ENCODE results near the gene KLK8. TPM values are rescaled to one million over a fixed set of nuclear protein-coding genes. Genes with fewer than 3 reads are reported as not detected.

KLK8 gene
- polyA plus RNA-seq, 2 donors, result 226 to 261 TPM

DNA sequence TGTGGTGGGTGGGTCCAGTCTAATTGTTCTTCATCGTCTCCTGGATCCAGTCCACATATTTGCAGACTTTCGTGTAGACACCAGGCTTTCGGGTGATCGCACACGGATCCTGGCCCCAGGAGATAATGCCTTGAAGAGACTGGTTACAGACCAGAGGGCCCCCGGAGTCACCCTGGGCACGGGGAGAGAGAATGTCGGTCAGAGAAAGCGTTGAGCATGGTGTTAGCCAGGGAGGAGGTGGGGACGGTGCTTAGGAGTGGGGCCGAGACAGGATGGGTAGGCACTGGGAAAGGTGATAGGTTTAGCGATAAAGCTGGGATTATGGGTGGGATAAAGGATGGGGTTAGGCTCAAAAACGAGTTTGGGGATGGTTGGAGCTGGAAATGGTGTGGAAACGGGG is 21.1 kb upstream of the KLK8 start:
- 66 to 68% methylated on average over 14 of the region's 14 CpGs for WGBS, 2 donors
- peaks cover 0 to 7% of the 10 kb centered on the region in 2 donors for H3K4me1 ChIP-seq (ENCODE audit: control insufficient read depth in 2 of 2, insufficient read depth in 2 of 2, low read length in 1 of 2)
- H3K27me3 ChIP-seq (ENCODE audit: control insufficient read depth in 1 of 2, insufficient read depth in 2 of 2, low read length in 2 of 2), result peaks cover 0 to 6% of the 10 kb centered on the region in 2 donors
- peak overlapping the region in 1 of 2 donors; percentile 17 for H3K27ac ChIP-seq (ENCODE audit: low read depth in 2 of 2, low read length in 1 of 2)
- H3K36me3 ChIP-seq (ENCODE audit: control insufficient read depth in 2 of 2, insufficient read depth in 2 of 2, low read length in 1 of 2), result no peaks in the 10 kb centered on the region
- no peak overlapping the region for H3K4me3 ChIP-seq (ENCODE audit: low read depth in 1 of 2, low read length in 2 of 2)
- H3K9me3 ChIP-seq (ENCODE audit: control insufficient read depth in 2 of 2, insufficient read depth in 1 of 2, low read depth in 1 of 2, low read length in 1 of 2), result no peaks in the 10 kb centered on the region

DNA sequence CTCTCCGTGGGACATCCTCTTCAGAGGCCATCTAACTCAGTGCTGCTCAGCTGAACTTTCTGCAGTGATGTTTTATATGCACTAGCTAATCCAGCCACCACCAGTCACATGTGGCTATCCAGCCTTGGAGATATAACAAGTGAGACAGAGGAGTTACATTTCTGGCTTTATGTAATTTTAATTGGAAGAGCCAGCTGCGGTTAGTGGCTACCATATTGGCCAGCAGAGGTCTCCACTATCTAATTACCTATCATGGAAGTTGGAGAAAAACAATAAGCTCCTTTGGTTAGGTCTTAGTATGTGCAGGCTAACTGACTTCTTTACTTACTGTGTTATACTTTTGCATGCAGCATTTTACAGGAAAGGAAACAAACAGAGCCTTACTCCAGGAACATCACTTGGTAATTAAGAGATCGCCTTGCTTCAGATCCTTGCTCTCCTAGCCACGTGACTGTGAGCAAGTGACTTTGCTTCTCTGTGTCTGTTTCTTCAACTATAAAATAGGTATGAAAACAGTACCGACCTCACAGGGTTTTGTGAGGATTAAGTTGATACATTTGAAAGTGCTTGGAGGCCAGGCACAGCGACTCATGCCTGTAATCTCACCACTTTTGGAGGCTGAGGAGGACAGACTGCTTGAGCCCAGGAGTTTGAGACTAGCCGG is 19.7 kb upstream of the KLK8 start:
- H3K27ac ChIP-seq (ENCODE audit: low read depth in 2 of 2, low read length in 1 of 2), result peak overlapping the region; percentile 94 to 96
- peaks cover 0 to 6% of the 10 kb centered on the region in 2 donors for H3K27me3 ChIP-seq (ENCODE audit: control insufficient read depth in 1 of 2, insufficient read depth in 2 of 2, low read length in 2 of 2)

DNA sequence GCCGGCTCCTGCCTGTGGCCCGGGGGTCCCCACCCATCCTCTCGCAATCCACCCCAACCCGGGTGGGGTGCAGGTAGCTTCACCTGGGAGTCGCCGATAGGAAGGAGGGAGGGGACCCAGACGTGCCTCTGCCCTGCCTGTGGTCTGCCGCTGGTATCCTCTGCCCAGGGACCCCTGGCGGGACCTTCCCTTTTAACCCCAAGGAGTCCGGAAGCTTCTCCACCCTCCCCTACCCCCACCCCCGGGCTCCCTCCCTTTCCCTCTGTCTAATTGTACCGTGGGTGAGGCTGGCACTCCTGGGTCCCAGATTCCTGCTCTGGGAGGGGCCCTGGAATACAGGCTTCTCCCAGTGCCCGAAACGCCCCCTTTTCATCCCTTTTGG is 18.1 kb upstream of the KLK8 start, which contains the start of gene KLK10:
TSS of gene KLK10 (minus strand) at position 166 of the 382 bp plus-strand sequence. CDS start 579 bp downstream, outside the sequence.
- Histone ChIP-seq H3K4me1 (ENCODE audit: control insufficient read depth in 2 of 2, insufficient read depth in 2 of 2, low read length in 1 of 2) (peaks cover 0 to 8% of the 10 kb centered on the region in 2 donors), H3K27ac (ENCODE audit: low read depth in 2 of 2, low read length in 1 of 2) (peak within 1 kb of the TSS; percentile 94 to 96), H3K27me3 (ENCODE audit: control insufficient read depth in 1 of 2, insufficient read depth in 2 of 2, low read length in 2 of 2) (peaks cover 0 to 6% of the 10 kb centered on the region in 2 donors), H3K36me3 (ENCODE audit: control insufficient read depth in 2 of 2, insufficient read depth in 2 of 2, low read length in 1 of 2) (peaks cover 0 to 6% of the 10 kb centered on the region in 2 donors), H3K9me3 (ENCODE audit: control insufficient read depth in 2 of 2, insufficient read depth in 1 of 2, low read depth in 1 of 2, low read length in 1 of 2) (no peaks in the 10 kb centered on the region), H3K4me3 (ENCODE audit: low read depth in 1 of 2, low read length in 2 of 2) (peak within 1 kb of the TSS; percentile 63)
- WGBS, 2 donors, result 2 to 9% methylated on average over 14 of the region's 14 CpGs

More for the DNA sequence above, 19.7 kb upstream of the KLK8 start:
- no peaks in the 10 kb centered on the region for H3K36me3 ChIP-seq (ENCODE audit: control insufficient read depth in 2 of 2, insufficient read depth in 2 of 2, low read length in 1 of 2)
- H3K9me3 ChIP-seq (ENCODE audit: control insufficient read depth in 2 of 2, insufficient read depth in 1 of 2, low read depth in 1 of 2, low read length in 1 of 2), result no peaks in the 10 kb centered on the region
- peaks cover 0 to 5% of the 10 kb centered on the region in 2 donors for H3K4me1 ChIP-seq (ENCODE audit: control insufficient read depth in 2 of 2, insufficient read depth in 2 of 2, low read length in 1 of 2)
- WGBS, 2 donors, result 30 to 39% methylated on average over 7 of the region's 7 CpGs
- no peak overlapping the region for H3K4me3 ChIP-seq (ENCODE audit: low read depth in 1 of 2, low read length in 2 of 2)

DNA sequence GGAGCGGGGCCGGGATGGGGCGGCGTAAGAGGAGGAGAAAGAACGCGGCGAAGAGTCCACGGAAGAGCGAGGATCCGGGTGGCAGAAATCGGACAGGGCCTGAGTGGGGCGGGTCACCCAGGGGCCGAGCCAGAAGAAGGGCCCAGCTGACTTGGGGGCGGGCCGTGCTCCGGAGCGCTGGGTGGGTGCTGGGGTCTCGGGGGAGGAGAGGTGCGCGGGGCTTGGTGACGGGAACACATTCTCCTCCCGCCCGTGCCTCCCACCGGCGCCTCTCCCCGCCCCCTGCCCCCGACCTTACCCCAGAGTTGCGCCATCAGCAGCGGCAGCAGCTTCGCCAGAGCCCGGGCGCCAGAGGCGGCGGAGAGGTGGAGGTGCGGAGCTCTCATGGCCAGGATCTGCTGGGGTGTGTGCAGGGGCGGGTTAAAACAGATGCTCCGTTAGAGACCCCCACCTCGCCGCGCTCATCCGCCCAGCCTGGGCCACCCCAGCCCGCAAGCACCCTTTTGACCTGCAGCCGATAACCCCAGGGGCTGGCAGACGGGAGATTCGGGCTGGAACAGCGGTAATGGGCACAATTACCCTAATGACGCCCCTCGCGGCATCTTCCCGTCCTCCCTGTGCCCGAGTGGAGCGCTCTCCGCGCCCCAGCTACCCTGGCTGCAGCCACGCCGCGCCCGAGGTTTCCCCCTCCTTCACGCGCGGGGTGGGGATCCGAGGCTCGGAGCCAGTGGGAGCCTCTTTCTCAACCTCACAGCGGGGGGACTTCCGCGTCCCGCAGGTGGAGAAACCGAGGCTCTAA is 17.5 kb upstream of the KLK8 start:
- peak overlapping the region; percentile 63 for H3K4me3 ChIP-seq (ENCODE audit: low read depth in 1 of 2, low read length in 2 of 2)

DNA sequence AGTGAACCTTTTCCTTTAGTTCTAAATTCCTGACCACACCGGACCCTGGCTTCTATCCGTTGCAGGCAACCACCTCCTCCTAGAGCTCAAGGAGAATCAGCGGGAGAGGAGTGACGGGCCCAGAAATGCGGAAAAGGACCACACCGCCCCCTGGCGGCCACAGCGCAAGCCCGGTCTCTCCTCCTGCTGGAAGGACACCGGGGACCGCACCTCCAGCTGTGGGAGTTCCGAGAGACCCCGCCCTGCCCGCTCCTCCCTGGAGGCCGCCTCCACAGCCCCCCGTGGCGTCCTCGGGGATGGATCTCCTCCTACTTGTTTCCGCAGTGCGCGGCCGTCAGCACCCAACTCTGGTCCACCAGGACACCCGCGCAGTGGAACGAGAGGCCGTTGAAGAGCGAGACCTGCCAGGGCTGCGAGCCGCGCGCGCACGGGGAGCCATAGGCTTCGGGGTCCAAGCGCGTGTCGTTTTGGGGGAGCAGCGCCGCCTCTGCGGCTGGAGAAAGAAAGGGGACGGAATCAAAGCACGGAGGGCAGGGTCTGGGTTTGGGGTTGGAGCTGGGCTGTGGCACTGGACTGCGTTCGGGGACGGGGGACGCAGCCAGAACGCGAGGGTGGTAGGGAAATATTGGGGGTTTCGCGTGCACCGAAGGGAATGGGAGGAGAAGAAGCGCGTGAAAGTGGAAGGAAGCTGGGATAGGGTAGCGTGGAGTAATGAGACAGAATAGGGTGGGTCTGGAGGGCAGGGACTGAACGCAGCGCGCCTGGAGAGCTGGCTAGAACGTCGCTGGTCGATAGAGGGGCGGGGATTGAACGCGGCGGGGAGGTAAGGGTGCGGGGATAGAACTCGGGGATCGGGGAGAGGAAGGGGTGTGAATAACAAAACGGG is 15.6 kb upstream of the KLK8 start:
- Histone ChIP-seq H3K27me3 (ENCODE audit: control insufficient read depth in 1 of 2, insufficient read depth in 2 of 2, low read length in 2 of 2) (peaks cover 0 to 6% of the 10 kb centered on the region in 2 donors), H3K36me3 (ENCODE audit: control insufficient read depth in 2 of 2, insufficient read depth in 2 of 2, low read length in 1 of 2) (peaks cover 0 to 10% of the 10 kb centered on the region in 2 donors), H3K4me1 (ENCODE audit: control insufficient read depth in 2 of 2, insufficient read depth in 2 of 2, low read length in 1 of 2) (peaks cover 0 to 8% of the 10 kb centered on the region in 2 donors), H3K4me3 (ENCODE audit: low read depth in 1 of 2, low read length in 2 of 2) (peak overlapping the region; percentile 55 to 63), H3K27ac (ENCODE audit: low read depth in 2 of 2, low read length in 1 of 2) (peak overlapping the region; percentile 70 to 81), H3K9me3 (ENCODE audit: control insufficient read depth in 2 of 2, insufficient read depth in 1 of 2, low read depth in 1 of 2, low read length in 1 of 2) (no peaks in the 10 kb centered on the region)
- WGBS, 2 donors, result 3 to 4% methylated on average over 68 of the region's 68 CpGs

More for the DNA sequence above, 17.5 kb upstream of the KLK8 start:
- no peaks in the 10 kb centered on the region for H3K9me3 ChIP-seq (ENCODE audit: control insufficient read depth in 2 of 2, insufficient read depth in 1 of 2, low read depth in 1 of 2, low read length in 1 of 2)
- 1 to 3% methylated on average over 52 to 68 of the region's 68 CpGs for WGBS, 2 donors
- peaks cover 0 to 8% of the 10 kb centered on the region in 2 donors for H3K4me1 ChIP-seq (ENCODE audit: control insufficient read depth in 2 of 2, insufficient read depth in 2 of 2, low read length in 1 of 2)
- H3K36me3 ChIP-seq (ENCODE audit: control insufficient read depth in 2 of 2, insufficient read depth in 2 of 2, low read length in 1 of 2), result peaks cover 0 to 10% of the 10 kb centered on the region in 2 donors
- peaks cover 0 to 6% of the 10 kb centered on the region in 2 donors for H3K27me3 ChIP-seq (ENCODE audit: control insufficient read depth in 1 of 2, insufficient read depth in 2 of 2, low read length in 2 of 2)
- peak overlapping the region; percentile 94 to 96 for H3K27ac ChIP-seq (ENCODE audit: low read depth in 2 of 2, low read length in 1 of 2)

DNA sequence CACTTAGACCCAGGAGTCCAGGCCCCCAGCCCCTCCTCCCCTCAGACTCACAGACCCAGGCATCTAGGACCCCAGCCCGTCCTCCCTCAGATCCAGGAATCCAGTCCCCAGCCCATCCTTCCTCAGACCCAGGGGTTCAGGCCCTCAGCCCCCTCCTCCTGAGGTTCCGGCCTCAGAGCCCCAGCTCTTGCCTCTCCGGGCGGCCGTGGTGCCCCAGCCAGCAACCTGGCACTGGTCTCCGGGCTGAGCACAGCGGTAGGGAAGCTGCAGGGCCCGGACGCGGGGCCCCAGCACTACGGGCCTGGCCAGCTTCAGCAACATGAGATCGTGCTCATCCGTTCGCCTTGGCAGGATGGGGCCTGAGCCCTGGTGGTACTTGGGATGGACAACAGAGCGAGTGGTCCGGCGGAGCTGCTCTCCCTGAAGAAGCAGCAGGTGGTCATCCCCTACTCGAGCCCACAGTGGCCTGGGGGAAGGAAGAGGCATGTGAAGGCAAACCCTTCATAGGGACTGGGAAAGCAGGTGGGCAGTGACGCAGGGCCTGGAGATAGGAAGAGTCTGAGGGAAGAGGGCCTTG is 14.4 kb upstream of the KLK8 start:
- Histone ChIP-seq H3K9me3 (ENCODE audit: control insufficient read depth in 2 of 2, insufficient read depth in 1 of 2, low read depth in 1 of 2, low read length in 1 of 2) (no peaks in the 10 kb centered on the region), H3K27ac (ENCODE audit: low read depth in 2 of 2, low read length in 1 of 2) (peak overlapping the region in 1 of 2 donors; percentile 68), H3K4me1 (ENCODE audit: control insufficient read depth in 2 of 2, insufficient read depth in 2 of 2, low read length in 1 of 2) (peaks cover 0 to 8% of the 10 kb centered on the region in 2 donors), H3K36me3 (ENCODE audit: control insufficient read depth in 2 of 2, insufficient read depth in 2 of 2, low read length in 1 of 2) (peaks cover 0 to 10% of the 10 kb centered on the region in 2 donors), H3K27me3 (ENCODE audit: control insufficient read depth in 1 of 2, insufficient read depth in 2 of 2, low read length in 2 of 2) (peaks cover 0 to 6% of the 10 kb centered on the region in 2 donors), H3K4me3 (ENCODE audit: low read depth in 1 of 2, low read length in 2 of 2) (no peak overlapping the region)
- WGBS, 2 donors, result 81 to 82% methylated on average over 19 of the region's 19 CpGs

DNA sequence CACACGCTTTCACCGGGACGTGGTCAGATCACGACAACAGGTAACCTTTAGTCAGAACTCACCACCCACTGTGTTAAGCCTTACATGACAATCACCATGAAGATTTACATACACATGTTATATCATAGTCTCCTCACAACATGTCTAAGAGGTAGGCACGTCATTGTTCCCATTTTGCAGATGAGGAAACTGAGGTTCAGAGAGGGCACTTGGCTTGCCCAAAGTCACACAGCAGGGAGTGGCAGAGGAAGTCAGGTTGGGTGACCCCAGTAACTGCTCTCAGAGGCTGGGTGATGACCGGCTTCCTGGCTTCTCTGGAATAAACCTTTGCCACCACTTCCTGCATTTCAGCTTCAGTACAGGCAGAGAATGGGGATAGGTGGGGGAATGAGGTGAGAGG is 12.8 kb upstream of the KLK8 start:
- Histone ChIP-seq H3K36me3 (ENCODE audit: control insufficient read depth in 2 of 2, insufficient read depth in 2 of 2, low read length in 1 of 2) (peaks cover 0 to 10% of the 10 kb centered on the region in 2 donors), H3K27ac (ENCODE audit: low read depth in 2 of 2, low read length in 1 of 2) (peak overlapping the region in 1 of 2 donors; percentile 36), H3K4me1 (ENCODE audit: control insufficient read depth in 2 of 2, insufficient read depth in 2 of 2, low read length in 1 of 2) (peaks cover 0 to 9% of the 10 kb centered on the region in 2 donors), H3K9me3 (ENCODE audit: control insufficient read depth in 2 of 2, insufficient read depth in 1 of 2, low read depth in 1 of 2, low read length in 1 of 2) (no peaks in the 10 kb centered on the region), H3K27me3 (ENCODE audit: control insufficient read depth in 1 of 2, insufficient read depth in 2 of 2, low read length in 2 of 2) (peaks cover 0 to 5% of the 10 kb centered on the region in 2 donors), H3K4me3 (ENCODE audit: low read depth in 1 of 2, low read length in 2 of 2) (no peak overlapping the region)
- 84 to 90% methylated on average over 6 of the region's 6 CpGs for WGBS, 2 donors

DNA sequence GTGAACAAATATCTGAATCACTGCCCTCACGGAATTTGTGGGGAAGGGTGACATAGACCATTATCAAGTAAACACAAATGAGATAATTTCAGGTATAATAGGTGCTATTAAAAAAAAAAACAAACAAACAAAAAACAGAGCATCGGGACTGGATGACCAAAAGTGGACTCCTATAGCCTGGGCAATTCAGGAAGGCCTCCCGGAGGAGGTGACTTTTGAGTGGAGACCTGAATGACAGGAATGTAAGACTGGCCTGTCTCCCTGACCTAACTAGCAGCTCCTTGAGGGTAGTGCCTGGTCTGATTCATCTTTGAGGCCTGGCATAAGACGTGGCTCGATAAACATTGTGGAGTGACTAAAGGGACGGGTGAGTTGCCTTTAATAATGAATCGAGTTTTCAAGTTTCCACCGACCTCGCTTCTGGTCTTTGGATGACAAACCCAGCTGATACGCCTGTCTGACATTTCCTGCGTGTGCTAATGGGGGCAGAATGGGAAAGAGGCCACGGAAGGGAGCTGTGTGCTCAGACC is 11.3 kb upstream of the KLK8 start:
- Histone ChIP-seq H3K4me3 (ENCODE audit: low read depth in 1 of 2, low read length in 2 of 2) (no peak overlapping the region), H3K4me1 (ENCODE audit: control insufficient read depth in 2 of 2, insufficient read depth in 2 of 2, low read length in 1 of 2) (peaks cover 0 to 10% of the 10 kb centered on the region in 2 donors), H3K9me3 (ENCODE audit: control insufficient read depth in 2 of 2, insufficient read depth in 1 of 2, low read depth in 1 of 2, low read length in 1 of 2) (peaks cover 0 to 2% of the 10 kb centered on the region in 2 donors), H3K36me3 (ENCODE audit: control insufficient read depth in 2 of 2, insufficient read depth in 2 of 2, low read length in 1 of 2) (peaks cover 0 to 10% of the 10 kb centered on the region in 2 donors), H3K27ac (ENCODE audit: low read depth in 2 of 2, low read length in 1 of 2) (peak overlapping the region in 1 of 2 donors; percentile 82), H3K27me3 (ENCODE audit: control insufficient read depth in 1 of 2, insufficient read depth in 2 of 2, low read length in 2 of 2) (no peaks in the 10 kb centered on the region)
- WGBS, 2 donors, result 59 to 63% methylated on average over 12 of the region's 12 CpGs

Measured in esophagus (tissue), 2 donors.